Right lobe of liver (tissue), 4 donors: ENCODE results near the gene KLHL40.

ENCODE experiments used
- CTCF ChIP-seq, 4 donors: fragments of 200-600 bp in 3 of 4; fragments of 450-650 bp in 1 of 4; IDR thresholded peaks; one replicate each; pipeline versions ENCODE4 v1.5.1 to v1.8.0; 2016 to 2022; ENCODE audit warnings: antibody characterized with exemption in 4 of 4, mild to moderate bottlenecking in 2 of 4
- POLR2A ChIP-seq: fragments of 450-650 bp; IDR thresholded peaks from one replicate; pipeline ENCODE4 v1.6.1; 2017; ENCODE audit warnings: antibody characterized with exemption, mild to moderate bottlenecking
- donor health status: DM: no; HTN: no; CAD: no.
- donor health status: DM: no; HTN: no; CAD: no.
- donor health status: DM: no; HTN: yes; CAD: no.

DNA sequence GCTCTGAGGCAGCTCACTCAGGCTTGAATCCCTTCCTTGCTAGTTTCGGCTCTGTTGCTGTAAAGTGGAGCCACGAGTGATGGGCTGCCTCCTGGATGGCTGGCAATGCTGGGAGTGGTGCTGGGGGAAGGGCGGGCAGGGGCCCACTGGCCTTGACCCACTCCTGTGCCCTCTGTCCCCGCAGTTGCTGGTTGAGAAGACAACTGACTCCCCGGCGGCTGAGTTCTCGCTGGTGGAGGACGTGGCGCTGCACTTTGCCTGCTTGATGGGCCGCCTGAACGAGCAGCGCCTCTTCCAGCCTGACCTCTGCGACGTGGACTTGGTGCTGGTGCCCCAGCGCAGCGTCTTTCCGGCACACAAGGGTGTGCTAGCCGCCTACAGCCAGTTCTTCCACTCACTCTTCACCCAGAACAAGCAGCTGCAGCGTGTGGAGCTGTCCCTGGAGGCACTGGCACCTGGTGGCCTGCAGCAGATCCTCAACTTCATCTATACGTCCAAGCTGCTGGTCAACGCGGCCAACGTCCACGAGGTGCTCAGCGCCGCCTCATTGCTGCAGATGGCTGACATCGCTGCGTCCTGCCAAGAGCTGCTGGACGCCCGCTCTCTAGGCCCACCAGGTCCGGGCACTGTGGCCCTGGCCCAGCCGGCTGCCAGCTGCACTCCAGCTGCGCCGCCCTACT, 27.1 kb upstream of the KLHL40 start:
- TF ChIP-seq POLR2A (no peak), CTCF (IDR thresholded peaks at IDR 0.05) (no peak)
